GM12873 (cell line): Measurements from ENCODE around the gene TSC22D1.

Source experiments
- TF ChIP-seq, protein P1 (sequence below): IDR thresholded peaks from 2 replicates; pipeline ENCODE4 v1.5.1; 2012; ENCODE audit warnings: low read depth, mild to moderate bottlenecking, moderate library complexity, low read length, control low read depth; ENCODE audit not compliant: insufficient read depth; ENCODE audit errors: missing control alignments

The TSC22D1 gene

DNA sequence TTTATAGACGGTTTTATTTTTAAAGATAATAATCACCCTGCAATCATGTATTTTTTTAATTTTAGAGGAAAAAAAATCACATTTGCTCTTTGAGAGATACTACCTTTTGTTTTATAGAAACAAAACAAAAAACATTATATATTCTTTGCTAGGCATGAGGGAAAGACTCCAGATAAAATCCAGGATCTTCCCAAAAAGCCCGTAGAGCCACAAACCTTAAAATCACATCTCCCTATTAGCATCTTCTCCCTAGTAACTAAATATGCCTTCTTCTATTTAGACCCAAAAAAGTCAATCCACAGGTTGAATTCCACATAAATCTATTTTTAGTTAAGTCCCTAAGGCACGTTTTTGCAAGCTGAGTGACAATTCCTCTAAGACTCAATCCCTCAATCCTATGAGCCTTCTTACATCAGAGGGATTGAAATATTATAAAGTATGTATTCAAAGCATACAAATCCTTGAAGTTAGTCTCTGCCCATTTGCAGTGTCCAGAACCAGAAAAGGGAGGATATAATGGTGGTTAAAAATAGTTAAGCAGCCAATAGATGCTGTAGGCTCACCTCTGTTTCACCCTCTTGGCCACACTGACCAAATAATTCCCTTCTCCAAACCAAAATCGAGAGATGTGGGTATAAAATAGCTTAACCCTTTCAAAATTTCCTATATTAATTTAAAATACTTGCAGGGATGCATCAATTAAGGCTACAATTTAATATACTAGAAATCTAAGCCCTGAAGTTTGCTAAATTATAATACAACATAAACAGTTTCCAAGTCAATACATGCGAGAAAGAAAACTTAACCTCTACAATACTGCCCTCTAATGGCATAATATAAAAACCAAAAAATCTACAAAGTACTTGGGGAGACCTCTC lies 138.5 kb downstream of the TSC22D1 start:
- TF ChIP-seq, protein P1, sequence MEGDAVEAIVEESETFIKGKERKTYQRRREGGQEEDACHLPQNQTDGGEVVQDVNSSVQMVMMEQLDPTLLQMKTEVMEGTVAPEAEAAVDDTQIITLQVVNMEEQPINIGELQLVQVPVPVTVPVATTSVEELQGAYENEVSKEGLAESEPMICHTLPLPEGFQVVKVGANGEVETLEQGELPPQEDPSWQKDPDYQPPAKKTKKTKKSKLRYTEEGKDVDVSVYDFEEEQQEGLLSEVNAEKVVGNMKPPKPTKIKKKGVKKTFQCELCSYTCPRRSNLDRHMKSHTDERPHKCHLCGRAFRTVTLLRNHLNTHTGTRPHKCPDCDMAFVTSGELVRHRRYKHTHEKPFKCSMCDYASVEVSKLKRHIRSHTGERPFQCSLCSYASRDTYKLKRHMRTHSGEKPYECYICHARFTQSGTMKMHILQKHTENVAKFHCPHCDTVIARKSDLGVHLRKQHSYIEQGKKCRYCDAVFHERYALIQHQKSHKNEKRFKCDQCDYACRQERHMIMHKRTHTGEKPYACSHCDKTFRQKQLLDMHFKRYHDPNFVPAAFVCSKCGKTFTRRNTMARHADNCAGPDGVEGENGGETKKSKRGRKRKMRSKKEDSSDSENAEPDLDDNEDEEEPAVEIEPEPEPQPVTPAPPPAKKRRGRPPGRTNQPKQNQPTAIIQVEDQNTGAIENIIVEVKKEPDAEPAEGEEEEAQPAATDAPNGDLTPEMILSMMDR = peak; percentile 33

DNA sequence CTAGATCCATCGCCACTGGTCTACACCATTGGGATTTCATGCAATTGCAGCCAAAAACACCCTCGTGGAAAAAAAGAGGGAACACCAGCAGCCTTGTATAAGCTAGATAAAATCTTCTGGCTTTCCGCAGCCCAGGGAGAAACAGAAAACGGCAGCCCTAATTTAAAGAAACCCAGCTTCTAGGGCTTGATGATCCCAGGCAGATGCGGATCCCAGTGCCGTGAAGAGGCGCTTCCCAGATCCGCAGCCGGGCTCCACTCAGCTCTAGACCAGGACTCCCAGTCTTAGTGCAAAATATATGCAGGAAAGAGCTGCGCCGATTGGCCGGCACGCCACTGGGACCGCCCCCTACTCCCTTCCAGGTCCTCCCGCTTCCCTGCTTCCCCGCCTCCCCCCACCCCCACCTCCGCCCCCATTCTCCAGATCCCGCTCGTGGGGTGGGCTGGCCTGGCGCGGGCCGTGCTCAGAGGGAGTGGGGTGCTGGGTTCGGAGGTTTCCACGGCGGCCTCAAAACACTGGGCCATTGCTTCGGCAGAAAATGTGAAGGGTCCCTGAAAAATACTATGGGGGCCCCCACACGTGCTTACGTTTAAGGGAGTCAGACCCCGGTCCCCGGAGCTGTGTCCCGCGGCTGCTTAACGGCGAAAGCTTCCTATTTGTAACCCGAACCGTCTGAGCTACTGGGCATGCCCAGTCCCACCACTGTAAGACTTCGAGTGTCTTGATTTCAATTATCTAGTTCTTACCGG lies 139.4 kb downstream of the TSC22D1 start:
- TF ChIP-seq, protein P1 = no peak

DNA sequence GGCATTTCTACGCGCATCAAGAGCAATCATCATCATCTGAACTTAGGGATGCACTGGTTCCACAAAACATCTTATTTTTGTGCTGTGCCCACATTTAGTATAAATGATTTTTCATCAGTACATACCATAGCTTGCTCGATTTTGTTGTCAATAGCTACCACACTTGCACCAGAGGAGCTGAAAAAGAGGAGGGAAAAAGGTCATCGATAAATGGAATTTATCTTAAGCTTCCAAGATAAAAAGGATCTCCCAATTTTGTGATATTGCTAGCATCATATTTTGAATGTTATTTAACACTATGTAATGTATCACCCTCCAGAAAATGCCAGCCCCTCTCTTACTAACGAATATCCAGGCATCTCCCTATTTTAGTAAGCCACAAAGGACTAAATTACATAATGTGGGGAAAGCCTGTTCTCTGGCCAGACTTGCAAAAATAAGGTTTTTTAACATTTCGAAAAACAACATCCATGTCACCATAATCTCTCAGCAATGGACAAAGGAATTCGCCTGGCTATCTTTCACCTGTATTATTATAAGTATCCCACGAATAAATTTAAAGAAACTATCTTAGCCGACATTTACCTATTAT lies 140.1 kb downstream of the TSC22D1 start:
- TF ChIP-seq, protein P1 = no peak

DNA sequence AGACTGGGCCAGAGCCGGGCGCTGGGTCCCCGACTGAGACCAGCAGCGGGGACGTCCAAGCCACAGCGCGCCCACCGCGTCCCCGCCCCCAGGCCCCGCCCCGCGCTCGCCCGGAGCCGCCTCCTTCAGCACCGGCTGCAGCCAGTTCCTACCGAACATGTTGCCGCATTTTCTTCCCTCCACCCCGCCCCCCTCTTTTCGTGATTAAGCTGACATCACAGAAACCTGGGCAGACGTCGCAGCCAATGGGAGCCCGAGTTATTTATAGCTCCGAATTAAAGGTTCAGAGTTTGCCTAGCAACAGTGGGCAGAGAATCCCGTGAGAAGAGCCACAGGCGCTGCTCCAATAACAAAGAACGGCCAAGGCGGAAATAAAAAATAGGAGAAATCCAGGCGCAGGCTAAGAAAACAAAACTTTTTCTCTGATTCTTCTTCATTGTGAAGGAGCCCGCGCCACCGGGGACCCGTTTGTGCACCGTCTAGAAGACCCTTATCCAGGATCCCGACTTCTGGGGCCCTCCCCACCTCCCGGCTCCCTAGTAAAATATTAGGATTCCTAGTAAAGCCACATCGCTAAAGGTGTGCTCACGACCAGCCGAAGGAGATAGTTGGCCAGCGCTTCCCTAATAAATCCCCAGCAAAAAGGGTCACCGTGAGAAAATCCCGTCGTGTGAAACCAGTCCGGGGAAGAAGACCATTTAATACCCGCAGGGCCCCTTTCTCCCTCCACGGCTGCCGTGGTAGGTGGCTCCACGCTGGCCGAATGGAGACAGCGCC lies 140.8 kb downstream of the TSC22D1 start:
- TF ChIP-seq, protein P1 = no peak

DNA sequence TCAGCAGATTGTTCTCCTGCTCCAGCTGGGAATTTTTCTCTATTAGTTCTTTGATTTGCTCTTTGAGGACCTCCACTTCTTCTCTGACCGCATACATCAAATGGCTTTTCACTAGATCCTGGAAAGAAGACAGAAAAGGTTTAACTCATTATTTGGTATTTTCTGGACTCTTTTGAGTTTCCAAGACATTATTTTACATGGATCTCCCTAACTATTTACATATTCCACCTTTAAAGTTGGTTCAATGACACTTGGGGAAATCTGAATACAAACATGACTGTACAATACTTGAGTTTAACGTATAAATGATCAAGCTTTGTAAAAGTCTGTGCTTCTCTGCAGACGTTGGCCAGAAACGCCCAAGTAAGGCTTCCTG lies 141.4 kb downstream of the TSC22D1 start:
- TF ChIP-seq, protein P1 = no peak

DNA sequence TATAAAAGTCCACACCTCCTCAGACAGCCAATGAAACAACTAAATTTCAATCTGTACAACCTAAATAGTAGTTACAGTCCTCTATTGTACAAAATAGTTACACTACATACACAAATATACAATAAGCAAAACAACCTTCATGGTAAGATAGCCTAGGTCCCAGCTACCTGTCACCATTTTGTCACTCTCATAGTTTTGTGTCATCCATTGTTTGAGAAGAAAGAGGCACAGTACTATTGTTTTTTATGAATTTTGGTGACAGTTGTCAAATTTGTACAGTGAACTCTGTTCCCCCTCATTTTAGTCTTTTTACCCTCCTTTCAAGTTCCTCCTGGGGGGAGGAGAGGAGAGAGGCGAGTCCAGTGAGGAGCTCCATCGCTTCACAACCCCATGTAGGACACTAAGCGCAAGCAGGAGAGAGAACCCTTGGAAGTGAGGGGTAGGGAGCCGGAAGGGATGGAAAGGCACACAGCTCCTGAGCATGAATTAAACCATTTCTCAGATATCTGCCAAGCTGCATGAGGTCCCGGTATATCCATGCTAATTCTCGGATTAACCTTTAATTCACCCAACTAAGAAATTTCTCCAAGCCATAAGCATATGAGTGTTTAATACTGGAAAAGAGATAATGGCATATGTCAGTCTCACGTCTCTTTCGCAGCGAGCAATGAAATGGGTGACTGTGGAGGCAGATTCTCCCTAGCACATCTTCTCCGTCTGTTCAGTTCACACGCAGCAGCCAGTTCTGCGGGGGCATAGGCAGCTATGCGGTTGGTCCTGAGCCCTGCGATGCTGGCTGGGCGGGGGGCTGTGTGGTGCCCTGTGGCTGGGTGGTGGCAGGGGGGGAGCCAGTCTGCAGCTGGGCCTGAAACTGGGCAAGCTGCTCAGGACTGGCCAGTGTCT lies 142.0 kb downstream of the TSC22D1 start:
- TF ChIP-seq, protein P1 = no peak
